Breast epithelium (tissue), 3 donors: Measurements from ENCODE around the gene CABP4.

Experiments
- POLR2A ChIP-seq: fragments of 450-650 bp; IDR thresholded peaks from one replicate; pipeline ENCODE4 v1.6.1; 2016; ENCODE audit warnings: antibody characterized with exemption, mild to moderate bottlenecking, moderate library complexity
- TF ChIP-seq, protein P1 (sequence below), 3 donors: fragments of 450-650 bp; IDR thresholded peaks; one replicate each; pipeline ENCODE4 v1.5.1; 2016 to 2017; ENCODE audit warnings: antibody characterized with exemption in 3 of 3, mild to moderate bottlenecking in 3 of 3, moderate library complexity in 3 of 3

DNA sequence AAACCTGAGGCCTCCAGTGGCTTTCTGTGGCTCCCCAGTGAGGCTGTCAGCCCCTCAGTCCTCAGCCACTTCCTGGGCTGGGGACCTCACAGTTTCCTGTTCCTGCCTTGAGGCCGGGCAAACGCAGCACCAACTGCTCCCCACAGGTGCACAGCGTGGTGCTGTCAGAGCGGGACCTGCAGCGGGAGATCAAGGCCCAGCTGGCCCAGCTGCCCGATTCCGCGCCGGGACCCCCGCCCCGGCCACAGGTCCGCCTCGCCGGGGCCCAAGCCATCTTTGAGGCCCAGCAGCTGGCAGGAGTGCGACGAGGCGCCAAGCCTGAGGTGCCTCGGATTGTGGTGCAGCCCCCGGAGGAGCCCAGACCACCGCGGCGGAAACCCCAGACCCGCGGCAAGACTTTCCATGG lies 45.9 kb upstream of the CABP4 start:
- TF ChIP-seq, protein P1, sequence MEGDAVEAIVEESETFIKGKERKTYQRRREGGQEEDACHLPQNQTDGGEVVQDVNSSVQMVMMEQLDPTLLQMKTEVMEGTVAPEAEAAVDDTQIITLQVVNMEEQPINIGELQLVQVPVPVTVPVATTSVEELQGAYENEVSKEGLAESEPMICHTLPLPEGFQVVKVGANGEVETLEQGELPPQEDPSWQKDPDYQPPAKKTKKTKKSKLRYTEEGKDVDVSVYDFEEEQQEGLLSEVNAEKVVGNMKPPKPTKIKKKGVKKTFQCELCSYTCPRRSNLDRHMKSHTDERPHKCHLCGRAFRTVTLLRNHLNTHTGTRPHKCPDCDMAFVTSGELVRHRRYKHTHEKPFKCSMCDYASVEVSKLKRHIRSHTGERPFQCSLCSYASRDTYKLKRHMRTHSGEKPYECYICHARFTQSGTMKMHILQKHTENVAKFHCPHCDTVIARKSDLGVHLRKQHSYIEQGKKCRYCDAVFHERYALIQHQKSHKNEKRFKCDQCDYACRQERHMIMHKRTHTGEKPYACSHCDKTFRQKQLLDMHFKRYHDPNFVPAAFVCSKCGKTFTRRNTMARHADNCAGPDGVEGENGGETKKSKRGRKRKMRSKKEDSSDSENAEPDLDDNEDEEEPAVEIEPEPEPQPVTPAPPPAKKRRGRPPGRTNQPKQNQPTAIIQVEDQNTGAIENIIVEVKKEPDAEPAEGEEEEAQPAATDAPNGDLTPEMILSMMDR (IDR thresholded peaks at IDR 0.05): no peak
- no peak for TF ChIP-seq POLR2A
